CD4-positive, CD25-positive, alpha-beta regulatory T cell (primary cell): ENCODE measurements around the gene RADIL. TPM values are rescaled to one million over a fixed set of nuclear protein-coding genes. Genes with fewer than 3 reads are reported as not detected.
A peak's percentile ranks its signal among the peaks of the same experiment; 100 is the strongest.

Experiments
- ATAC-seq, 2 donors: fragments of 150-1000 bp; cut with Tn5 transposase; one replicate each; pipeline ENCODE4 v1.10.0; 2021; ENCODE audit warnings: low read depth in 2 of 2, moderate number of reproducible peaks in 2 of 2, moderate library complexity in 1 of 2
- DNase-seq, 3 donors: peaks; one replicate each; pipeline versions ENCODE4 v3.0.0 to v3.0.0-alpha.2; 2012 to 2022; ENCODE audit warnings: mixed read lengths in 1 of 3
- H3K27ac ChIP-seq: one replicate; pipeline ENCODE4 v1.7.0; 2013; ENCODE audit warnings: mild to moderate bottlenecking, low read length; ENCODE audit not compliant: insufficient read depth, poor library complexity, severe bottlenecking
- H3K27me3 ChIP-seq: one replicate; pipeline ENCODE4 v1.7.0; 2013; ENCODE audit warnings: low read length; ENCODE audit not compliant: control insufficient read depth, insufficient read depth
- H3K36me3 ChIP-seq: one replicate; pipeline ENCODE4 v1.7.0; 2013; ENCODE audit warnings: mild to moderate bottlenecking, low read length, moderate library complexity; ENCODE audit not compliant: control insufficient read depth, insufficient read depth
- H3K4me1 ChIP-seq: 2 replicates; pipeline ENCODE4 v1.7.0; 2013; ENCODE audit warnings: mild to moderate bottlenecking, low read length; ENCODE audit not compliant: insufficient read depth, control insufficient read depth, poor library complexity, severe bottlenecking
- H3K4me3 ChIP-seq: one replicate; pipeline ENCODE4 v1.7.0; 2013; ENCODE audit warnings: low read depth, mild to moderate bottlenecking, low read length, moderate library complexity
- H3K9me3 ChIP-seq, 2 experiments: 1 replicate in 1 of 2; 2 replicates in 1 of 2; pipeline ENCODE4 v1.7.0; 2013; ENCODE audit warnings: low read length in 2 of 2, mild to moderate bottlenecking in 1 of 2, moderate library complexity in 1 of 2; ENCODE audit not compliant: control insufficient read depth in 2 of 2
- H3K27ac Mint-ChIP-seq, 3 donors: one replicate each; pipeline ENCODE4 v1.8.0; 2020 to 2022; ENCODE audit warnings: mild to moderate bottlenecking in 3 of 3, mixed read lengths in 3 of 3, moderate library complexity in 2 of 3
- H3K27me3 Mint-ChIP-seq: one replicate; pipeline ENCODE4 v1.8.0; 2022; ENCODE audit warnings: mild to moderate bottlenecking, mixed read lengths
- H3K36me3 Mint-ChIP-seq: one replicate; pipeline ENCODE4 v1.8.0; 2020; ENCODE audit warnings: mixed read lengths
- H3K4me1 Mint-ChIP-seq, 4 donors: one replicate each; pipeline ENCODE4 v1.8.0; 2020 to 2022; ENCODE audit warnings: mixed read lengths in 4 of 4, mild to moderate bottlenecking in 1 of 4
- H3K4me3 Mint-ChIP-seq, 4 donors: one replicate each; pipeline ENCODE4 v1.8.0; 2020 to 2022; ENCODE audit warnings: mild to moderate bottlenecking in 4 of 4, mixed read lengths in 4 of 4, moderate library complexity in 3 of 4
- H3K9me3 Mint-ChIP-seq, 7 donors: one replicate each; pipeline ENCODE4 v1.8.0; 2020 to 2022; ENCODE audit warnings: mixed read lengths in 7 of 7, mild to moderate bottlenecking in 3 of 7, moderate library complexity in 2 of 7
- polyA plus RNA-seq, 4 donors: library from polyadenylated mRNA; unstranded; fragments of 300-500 nt; fragmentation: Illumina TruSeq; gene quantifications; one replicate each; pipeline ENCODE4 v1.2.3, GENCODE V29; 2021
- total RNA-seq: library from RNA; stranded (reverse); gene quantifications from one replicate; pipeline ENCODE4 v1.2.3, GENCODE V29; 2022

RADIL gene
- total and polyA plus RNA-seq, 5 donors from 2014 or later, result not detected

- H3K36me3 Mint-ChIP-seq, result no peaks in the 10 kb centered on the region
- DNase-seq (no peak), ATAC-seq (no peak)
- peaks cover 0 to 2% (median 0%) of the 10 kb centered on the region in 4 donors for H3K4me1 Mint-ChIP-seq
- H3K9me3 Mint-ChIP-seq, result peaks cover 0 to 3% (median 0%) of the 10 kb centered on the region in 7 donors
- no peaks in the 10 kb centered on the region for H3K4me1 ChIP-seq
- no peaks in the 10 kb centered on the region for H3K9me3 ChIP-seq
- H3K27ac ChIP-seq, result no peak overlapping the region
- H3K36me3 ChIP-seq, result no peaks in the 10 kb centered on the region
- no peak overlapping the region for H3K4me3 Mint-ChIP-seq
- no peak overlapping the region for H3K4me3 ChIP-seq
- H3K27me3 Mint-ChIP-seq, result peaks cover 32% of the 10 kb centered on the region
- H3K27me3 ChIP-seq, result no peaks in the 10 kb centered on the region
- no peak overlapping the region for H3K27ac Mint-ChIP-seq
Observed at GRCh38 chr7:4871056-4871680, 12.3 kb downstream of the RADIL start.

- Histone ChIP-seq H3K27me3 (peaks cover 6% of the 10 kb centered on the region), H3K9me3 (no peaks in the 10 kb centered on the region), H3K36me3 (no peaks in the 10 kb centered on the region), H3K4me1 (no peaks in the 10 kb centered on the region), H3K27ac (no peak overlapping the region), H3K4me3 (no peak overlapping the region)
- DNase-seq, result no peak
- peaks cover 50% of the 10 kb centered on the region for H3K27me3 Mint-ChIP-seq
- H3K36me3 Mint-ChIP-seq, result no peaks in the 10 kb centered on the region
- peaks cover 0 to 7% (median 2%) of the 10 kb centered on the region in 7 donors for H3K9me3 Mint-ChIP-seq
- H3K4me1 Mint-ChIP-seq, result peaks cover 0 to 2% (median 0%) of the 10 kb centered on the region in 4 donors
- no peak for ATAC-seq
- H3K27ac Mint-ChIP-seq, result no peak overlapping the region
- no peak overlapping the region for H3K4me3 Mint-ChIP-seq
Observed at GRCh38 chr7:4868493-4868892, 15.0 kb downstream of the RADIL start.

- DNase-seq (no peak), ATAC-seq (no peak)
- Mint-ChIP-seq H3K4me1 (peaks cover 0 to 3% (median 1%) of the 10 kb centered on the region in 4 donors), H3K9me3 (peaks cover 0 to 12% (median 5%) of the 10 kb centered on the region in 7 donors), H3K27me3 (peaks cover 59% of the 10 kb centered on the region), H3K27ac (no peak overlapping the region), H3K4me3 (no peak overlapping the region), H3K36me3 (no peaks in the 10 kb centered on the region)
- Histone ChIP-seq H3K9me3 (no peaks in the 10 kb centered on the region), H3K27me3 (peaks cover 13% of the 10 kb centered on the region), H3K4me3 (no peak overlapping the region), H3K27ac (no peak overlapping the region), H3K4me1 (no peaks in the 10 kb centered on the region), H3K36me3 (no peaks in the 10 kb centered on the region)
Observed at GRCh38 chr7:4866528-4867496, 16.7 kb downstream of the RADIL start.

- H3K27ac Mint-ChIP-seq, result no peak overlapping the region
- peaks cover 0 to 15% (median 5%) of the 10 kb centered on the region in 7 donors for H3K9me3 Mint-ChIP-seq
- Histone ChIP-seq H3K27ac (no peak overlapping the region), H3K36me3 (no peaks in the 10 kb centered on the region), H3K9me3 (no peaks in the 10 kb centered on the region), H3K4me3 (no peak overlapping the region), H3K27me3 (peaks cover 30% of the 10 kb centered on the region), H3K4me1 (no peaks in the 10 kb centered on the region)
- H3K4me3 Mint-ChIP-seq, result peak overlapping the region in 2 of 4 donors; percentile 25 to 31
- H3K4me1 Mint-ChIP-seq, result peaks cover 0 to 3% (median 0%) of the 10 kb centered on the region in 4 donors
- DNase-seq (no peak), ATAC-seq (no peak)
- H3K27me3 Mint-ChIP-seq, result peaks cover 61% of the 10 kb centered on the region
- no peaks in the 10 kb centered on the region for H3K36me3 Mint-ChIP-seq
Observed at GRCh38 chr7:4862156-4862555, 21.4 kb downstream of the RADIL start.

- H3K9me3 Mint-ChIP-seq, result peaks cover 0 to 15% (median 5%) of the 10 kb centered on the region in 7 donors
- no peaks in the 10 kb centered on the region for H3K4me1 ChIP-seq
- no peaks in the 10 kb centered on the region for H3K9me3 ChIP-seq
- H3K27me3 Mint-ChIP-seq, result peaks cover 61% of the 10 kb centered on the region
- peak within 1 kb of the TSS in 2 of 4 donors; percentile 25 to 31 for H3K4me3 Mint-ChIP-seq
- no peaks in the 10 kb centered on the region for H3K36me3 ChIP-seq
- peaks cover 30% of the 10 kb centered on the region for H3K27me3 ChIP-seq
- H3K27ac Mint-ChIP-seq, result no peak within 1 kb of the TSS
- H3K27ac ChIP-seq, result no peak within 1 kb of the TSS
- H3K4me1 Mint-ChIP-seq, result peaks cover 0 to 3% (median 0%) of the 10 kb centered on the region in 4 donors
- DNase-seq (no peak), ATAC-seq (peak in 1 of 2 donors; percentile 14)
- H3K36me3 Mint-ChIP-seq, result no peaks in the 10 kb centered on the region
- no peak within 1 kb of the TSS for H3K4me3 ChIP-seq
Observed at GRCh38 chr7:4861673-4862072, 21.8 kb downstream of the RADIL start, which contains the start of gene PAPOLB. Gene PAPOLB (minus strand): TSS chr7:4862030. CDS start chr7:4861810, 220 bp downstream.

GRCh38 chr7:4861227-4861626, 22.3 kb downstream of the RADIL start:
- ATAC-seq (no peak), DNase-seq (no peak)
- no peak overlapping the region for H3K4me3 Mint-ChIP-seq
- Histone ChIP-seq H3K27ac (no peak overlapping the region), H3K27me3 (peaks cover 30% of the 10 kb centered on the region), H3K4me1 (no peaks in the 10 kb centered on the region), H3K9me3 (no peaks in the 10 kb centered on the region), H3K36me3 (no peaks in the 10 kb centered on the region), H3K4me3 (no peak overlapping the region)
- H3K36me3 Mint-ChIP-seq, result no peaks in the 10 kb centered on the region
- peaks cover 0 to 3% (median 0%) of the 10 kb centered on the region in 4 donors for H3K4me1 Mint-ChIP-seq
- H3K27me3 Mint-ChIP-seq, result peaks cover 58% of the 10 kb centered on the region
- no peak overlapping the region for H3K27ac Mint-ChIP-seq
- H3K9me3 Mint-ChIP-seq, result peaks cover 0 to 12% (median 5%) of the 10 kb centered on the region in 7 donors

GRCh38 chr7:4857189-4857588, 26.3 kb downstream of the RADIL start:
- H3K27me3 Mint-ChIP-seq, result peaks cover 26% of the 10 kb centered on the region
- no peak overlapping the region for H3K27ac Mint-ChIP-seq
- H3K27ac ChIP-seq, result no peak overlapping the region

More at GRCh38 chr7:4857189-4857588, 26.3 kb downstream of the RADIL start:
- no peak overlapping the region for H3K4me3 ChIP-seq
- DNase-seq (no peak), ATAC-seq (no peak)
- Mint-ChIP-seq H3K4me3 (no peak overlapping the region), H3K4me1 (peaks cover 0 to under 1% (median 0%) of the 10 kb centered on the region in 4 donors), H3K36me3 (no peaks in the 10 kb centered on the region), H3K9me3 (peaks cover 0 to 4% (median 0%) of the 10 kb centered on the region in 7 donors)
- H3K4me1 ChIP-seq, result no peaks in the 10 kb centered on the region
- no peaks in the 10 kb centered on the region for H3K36me3 ChIP-seq
- H3K9me3 ChIP-seq, result no peaks in the 10 kb centered on the region
- peaks cover 17% of the 10 kb centered on the region for H3K27me3 ChIP-seq
